MM.1S (cell line): ENCODE results near the gene SERPINA4.

ENCODE experiments used
- EZH2 ChIP-seq: fragments of 300-600 bp; sonication (generic); optimal IDR thresholded peaks from 2 replicates; pipeline ENCODE3; 2017; ENCODE audit warnings: low read depth, mild to moderate bottlenecking, antibody characterized with exemption, low read length, mixed read lengths
- EZH2phosphoT487 ChIP-seq: fragments of 300-600 bp; sonication (generic); IDR thresholded peaks from 2 replicates; pipeline ENCODE4 v1.6.1; 2018; ENCODE audit warnings: antibody characterized with exemption, low read length
- TF ChIP-seq, protein P1 (sequence below): fragments of 300-600 bp; sonication (generic); IDR thresholded peaks from 2 replicates; pipeline ENCODE4 v1.5.1; 2016; ENCODE audit warnings: antibody characterized with exemption, low read length, mixed read lengths

DNA sequence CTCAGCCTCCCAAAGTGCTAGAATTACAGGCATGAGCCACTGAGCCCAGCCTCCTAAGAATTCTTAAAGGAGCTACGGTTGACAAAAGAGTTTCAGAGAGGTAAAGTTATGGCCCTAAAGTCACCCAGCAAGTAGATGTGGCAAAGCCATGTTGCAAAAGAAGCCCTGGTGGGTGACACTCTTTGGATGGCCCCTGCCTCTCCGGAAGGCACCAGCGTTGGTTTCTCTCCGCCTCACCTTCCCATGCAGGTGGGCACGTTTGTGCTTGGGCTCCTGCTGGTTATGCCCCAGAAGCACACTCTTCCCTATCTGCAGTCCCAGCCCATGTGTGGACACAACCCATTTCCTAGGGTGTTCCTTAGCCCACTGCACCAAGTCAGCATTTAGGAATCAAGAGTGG, 41.5 kb downstream of the SERPINA4 start:
- TF ChIP-seq, protein P1, sequence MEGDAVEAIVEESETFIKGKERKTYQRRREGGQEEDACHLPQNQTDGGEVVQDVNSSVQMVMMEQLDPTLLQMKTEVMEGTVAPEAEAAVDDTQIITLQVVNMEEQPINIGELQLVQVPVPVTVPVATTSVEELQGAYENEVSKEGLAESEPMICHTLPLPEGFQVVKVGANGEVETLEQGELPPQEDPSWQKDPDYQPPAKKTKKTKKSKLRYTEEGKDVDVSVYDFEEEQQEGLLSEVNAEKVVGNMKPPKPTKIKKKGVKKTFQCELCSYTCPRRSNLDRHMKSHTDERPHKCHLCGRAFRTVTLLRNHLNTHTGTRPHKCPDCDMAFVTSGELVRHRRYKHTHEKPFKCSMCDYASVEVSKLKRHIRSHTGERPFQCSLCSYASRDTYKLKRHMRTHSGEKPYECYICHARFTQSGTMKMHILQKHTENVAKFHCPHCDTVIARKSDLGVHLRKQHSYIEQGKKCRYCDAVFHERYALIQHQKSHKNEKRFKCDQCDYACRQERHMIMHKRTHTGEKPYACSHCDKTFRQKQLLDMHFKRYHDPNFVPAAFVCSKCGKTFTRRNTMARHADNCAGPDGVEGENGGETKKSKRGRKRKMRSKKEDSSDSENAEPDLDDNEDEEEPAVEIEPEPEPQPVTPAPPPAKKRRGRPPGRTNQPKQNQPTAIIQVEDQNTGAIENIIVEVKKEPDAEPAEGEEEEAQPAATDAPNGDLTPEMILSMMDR = no peak
- TF ChIP-seq EZH2 (no peak), EZH2phosphoT487 (no peak)
